Measurements from ENCODE around the gene MXD3. TPM values are rescaled to one million over a fixed set of nuclear protein-coding genes. Genes with fewer than 3 reads are reported as not detected.

Gene MXD3
- total and polyA plus RNA-seq, 2 donors (not counting 3 experiments of a cell fraction or from before 2014, with no cell fraction given): 38.4 to 44.2 TPM

DNA sequence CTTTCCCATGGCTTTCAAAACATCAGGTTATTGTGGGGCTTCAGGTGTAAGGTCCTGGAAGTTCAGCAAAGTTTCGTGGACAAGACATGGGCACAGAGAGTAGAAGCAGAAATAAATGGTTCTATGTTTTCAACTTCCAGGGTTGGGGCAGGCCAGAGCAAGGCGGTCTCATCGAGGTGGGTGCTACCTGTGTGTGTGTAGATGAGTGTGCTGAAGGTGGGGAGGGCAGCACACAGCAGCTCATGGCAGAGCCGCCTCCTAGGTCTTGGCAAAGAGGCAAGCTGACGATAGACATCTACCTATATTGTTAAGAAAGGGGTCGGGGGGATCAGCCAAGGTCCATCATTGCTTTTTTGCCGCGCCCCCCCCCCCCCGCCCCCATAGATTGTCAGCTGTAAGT, 12.0 kb downstream of the MXD3 start:
- dilution Hi-C loops (cut with MboI; ENCODE audit: extremely low pct_ligation_motif_present, low sequenced_read_pairs) (no loop called here), intact Hi-C loops (cut with micrococcal nuclease) (loop anchor here (1.0 to 5.0 kb wide), 2 partner anchors 167 to 185 kb away; partner anchors contain the start of gene NSD1)
- Histone ChIP-seq H3K27me3 (ENCODE audit: control insufficient read depth in 2 of 2, insufficient read depth in 2 of 2, low read length in 2 of 2) (no peaks in the 10 kb centered on the region), H3K4me3 (replicated peaks in 1 of 3; ENCODE audit: insufficient read depth in 1 of 3, low read depth in 1 of 3, low read length in 3 of 3) (no peak overlapping the region), H3K9me1 (replicated peaks; ENCODE audit: control insufficient read depth, extremely low read depth, insufficient read depth, low read length) (no peaks in the 10 kb centered on the region), H3K27ac (ENCODE audit: insufficient read depth, low read depth, low read length) (peak overlapping the region; percentile 13), H2AFZ (ENCODE audit: low read depth, low read length) (no peak overlapping the region), H3K9ac (replicated peaks; ENCODE audit: extremely low read depth, insufficient read depth, low read length) (no peak overlapping the region), H3K36me3 (ENCODE audit: control insufficient read depth in 2 of 2, extremely low read depth in 1 of 2, insufficient read depth in 2 of 2, low read length in 2 of 2) (peaks cover 0 to 16% of the 10 kb centered on the region in 2 experiments), H3K4me1 (ENCODE audit: control insufficient read depth, extremely low read depth, insufficient read depth, low read length) (peaks cover 38% of the 10 kb centered on the region), H3K4me2 (ENCODE audit: insufficient read depth, low read length) (no peak overlapping the region), H3K9me3 (replicated peaks; ENCODE audit: control insufficient read depth, insufficient read depth, low read length) (no peaks in the 10 kb centered on the region), H3K79me2 (ENCODE audit: control insufficient read depth, insufficient read depth, low read length) (peaks cover 22% of the 10 kb centered on the region), H4K20me1 (replicated peaks; ENCODE audit: control insufficient read depth, extremely low read depth, insufficient read depth, low read length) (no peaks in the 10 kb centered on the region)
- POLR2A ChIA-PET: interaction anchor here (0.7 kb wide), 1 partner anchor 71 kb away, joined by 5 read pairs; no protein-coding TSS in a partner anchor
- no peak for FAIRE-seq
- no peak for DNase-seq (ENCODE audit: low read depth, low spot score)
- TF ChIP-seq MYC (IDR thresholded peaks at IDR 0.05; ENCODE audit: low read depth, low read length) (no peak), POLR2A (IDR thresholded peaks at IDR 0.05; ENCODE audit: low read depth, low read length) (no peak), POLR2AphosphoS5 (IDR thresholded peaks at IDR 0.05; ENCODE audit: insufficient read depth, low read depth, low read length) (no peak), JUN (IDR thresholded peaks at IDR 0.05; ENCODE audit: borderline replicate concordance, insufficient read depth, insufficient read length, low read depth) (no peak), EZH2 (IDR thresholded peaks at IDR 0.05; ENCODE audit: borderline replicate concordance, low read depth, low read length, severe bottlenecking) (no peak), FOS (IDR thresholded peaks at IDR 0.05; ENCODE audit: borderline replicate concordance, insufficient read depth, low read length) (no peak), GATA2 (IDR thresholded peaks at IDR 0.05; ENCODE audit: insufficient read depth, insufficient read length, low read depth, low read length) (no peak)
- TF ChIP-seq, protein P1, sequence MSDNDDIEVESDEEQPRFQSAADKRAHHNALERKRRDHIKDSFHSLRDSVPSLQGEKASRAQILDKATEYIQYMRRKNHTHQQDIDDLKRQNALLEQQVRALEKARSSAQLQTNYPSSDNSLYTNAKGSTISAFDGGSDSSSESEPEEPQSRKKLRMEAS (IDR thresholded peaks at IDR 0.05; ENCODE audit: insufficient read depth, insufficient read length): no peak
- TF ChIP-seq, protein P2, sequence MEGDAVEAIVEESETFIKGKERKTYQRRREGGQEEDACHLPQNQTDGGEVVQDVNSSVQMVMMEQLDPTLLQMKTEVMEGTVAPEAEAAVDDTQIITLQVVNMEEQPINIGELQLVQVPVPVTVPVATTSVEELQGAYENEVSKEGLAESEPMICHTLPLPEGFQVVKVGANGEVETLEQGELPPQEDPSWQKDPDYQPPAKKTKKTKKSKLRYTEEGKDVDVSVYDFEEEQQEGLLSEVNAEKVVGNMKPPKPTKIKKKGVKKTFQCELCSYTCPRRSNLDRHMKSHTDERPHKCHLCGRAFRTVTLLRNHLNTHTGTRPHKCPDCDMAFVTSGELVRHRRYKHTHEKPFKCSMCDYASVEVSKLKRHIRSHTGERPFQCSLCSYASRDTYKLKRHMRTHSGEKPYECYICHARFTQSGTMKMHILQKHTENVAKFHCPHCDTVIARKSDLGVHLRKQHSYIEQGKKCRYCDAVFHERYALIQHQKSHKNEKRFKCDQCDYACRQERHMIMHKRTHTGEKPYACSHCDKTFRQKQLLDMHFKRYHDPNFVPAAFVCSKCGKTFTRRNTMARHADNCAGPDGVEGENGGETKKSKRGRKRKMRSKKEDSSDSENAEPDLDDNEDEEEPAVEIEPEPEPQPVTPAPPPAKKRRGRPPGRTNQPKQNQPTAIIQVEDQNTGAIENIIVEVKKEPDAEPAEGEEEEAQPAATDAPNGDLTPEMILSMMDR (IDR thresholded peaks at IDR 0.05; ENCODE audit: extremely low read depth in 1 of 2, insufficient read depth in 1 of 2, low read depth in 1 of 2, low read length in 2 of 2): no peak
- CTCF ChIA-PET: interaction anchor here (0.6 to 4.8 kb wide), 3 partner anchors 10 to 145 kb away, joined by 3 to 30 read pairs (median 3); no protein-coding TSS in a partner anchor
- no TSS peak for BruUV-seq (replicated peaks)

Data from endothelial cell of umbilical vein (primary cell).